ENCODE results near the gene OR5M8. TPM values are rescaled to one million over a fixed set of nuclear protein-coding genes. Genes with fewer than 3 reads are reported as not detected.

Gene OR5M8
- total and polyA plus RNA-seq, 2 of the 8 experiments (the other 6 are each of a cell fraction or from before 2014, with no cell fraction given), result not detected

DNA sequence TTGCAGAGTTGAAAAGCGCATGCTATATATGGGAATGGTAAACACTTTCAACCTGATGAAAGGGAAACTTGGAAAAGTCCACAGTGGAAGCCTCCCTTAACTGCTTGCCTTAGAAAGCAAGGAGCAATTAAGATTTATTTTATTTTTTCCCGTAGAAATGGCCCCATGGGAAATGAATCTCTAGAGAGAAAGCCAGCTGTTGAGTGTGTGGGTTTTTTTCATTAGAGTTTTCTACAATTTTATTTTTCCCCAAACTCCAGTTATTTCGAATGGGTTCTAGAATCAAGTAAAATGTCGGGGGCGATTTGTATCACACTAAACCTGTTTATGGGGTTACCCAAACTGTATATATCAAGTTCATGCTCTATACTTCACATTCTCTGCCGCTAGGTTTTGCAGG is 17.9 kb downstream of the OR5M8 start, which contains the start of gene OR5M3:
Gene OR5M3, minus strand, starts transcription at position 101 of the 400 bp plus-strand sequence. CDS start 2,855 bp downstream, outside the sequence.
- Histone ChIP-seq H2BK15ac (ENCODE audit: low read length) (no peak within 1 kb of the TSS), H4K20me1 (replicated peaks in 1 of 2; ENCODE audit: control insufficient read depth in 1 of 2, insufficient read depth in 2 of 2, low read length in 2 of 2) (no peaks in the 10 kb centered on the region), H2AK5ac (ENCODE audit: low read depth, low read length) (no peak within 1 kb of the TSS), H3K14ac (ENCODE audit: insufficient read length) (no peak within 1 kb of the TSS), H2BK12ac (ENCODE audit: low read depth, low read length) (no peak within 1 kb of the TSS), H3K56ac (replicated peaks; ENCODE audit: insufficient read length, low read depth, low read length) (no peak within 1 kb of the TSS), H3K36me3 (ENCODE audit: control insufficient read depth in 2 of 4, insufficient read depth in 4 of 4, low read length in 3 of 4) (no peaks in the 10 kb centered on the region), H3K27ac (ENCODE audit: low read depth, low read length) (no peak within 1 kb of the TSS), H3K27me3 (replicated peaks in 1 of 4; ENCODE audit: control insufficient read depth in 3 of 4, extremely low read depth in 1 of 4, insufficient read depth in 3 of 4, low read length in 3 of 4) (no peaks in the 10 kb centered on the region), H3K4me1 (replicated peaks in 1 of 4; ENCODE audit: control insufficient read depth in 3 of 4, insufficient read depth in 4 of 4, low read length in 3 of 4) (no peaks in the 10 kb centered on the region), H2BK120ac (replicated peaks; ENCODE audit: low read depth, low read length) (no peak within 1 kb of the TSS), H3K4me2 (ENCODE audit: insufficient read depth in 1 of 2, low read depth in 2 of 2, low read length in 2 of 2) (no peak within 1 kb of the TSS), H4K91ac (replicated peaks; ENCODE audit: insufficient read length, low read length) (no peak within 1 kb of the TSS), H2BK5ac (ENCODE audit: low read depth, low read length) (no peak within 1 kb of the TSS), H3K4me3 (ENCODE audit: extremely low read depth in 1 of 4, insufficient read depth in 2 of 4, low read depth in 3 of 4, low read length in 4 of 4) (no peak within 1 kb of the TSS), H3K4ac (replicated peaks; ENCODE audit: insufficient read length, low read depth, low read length) (no peak within 1 kb of the TSS), H3K18ac (ENCODE audit: extremely low read depth, low read length) (no peak within 1 kb of the TSS), H2BK20ac (ENCODE audit: low read length) (no peak within 1 kb of the TSS), H3K79me2 (ENCODE audit: control insufficient read depth in 1 of 2, insufficient read depth in 2 of 2, low read length in 2 of 2) (no peaks in the 10 kb centered on the region), H3K23ac (ENCODE audit: insufficient read length) (no peak within 1 kb of the TSS), H3K23me2 (ENCODE audit: low read depth, low read length) (no peaks in the 10 kb centered on the region), H4K5ac (ENCODE audit: insufficient read length, low read depth, low read length) (no peak within 1 kb of the TSS), H2AFZ (ENCODE audit: low read length) (no peak within 1 kb of the TSS), H3K9ac (replicated peaks in 1 of 4; ENCODE audit: extremely low read depth in 1 of 4, low read depth in 3 of 4, low read length in 3 of 4) (no peak within 1 kb of the TSS), H3K9me3 (ENCODE audit: insufficient read depth in 2 of 2, low read depth in 1 of 2, low read length in 1 of 2) (no peaks in the 10 kb centered on the region), H4K8ac (ENCODE audit: extremely low read depth, insufficient read depth, low read length) (no peak within 1 kb of the TSS), H3K79me1 (ENCODE audit: low read depth, low read length) (no peaks in the 10 kb centered on the region)
- FAIRE-seq (no peak), DNase-seq (ENCODE audit: low read depth in 1 of 2, low spot score in 2 of 2) (no peak)
- ChIA-PET POLR2A (ENCODE audit: partially characterized antibody) (no interaction called here), CTCF (ENCODE audit: partially characterized antibody) (no interaction called here)
- 92% methylated on average over 6 of the region's 6 CpGs; no CpG with 5 or more reads in 1 of the 2 experiments for WGBS, 2 experiments (ENCODE audit: extremely low coverage in 1 of 2, insufficient coverage in 1 of 2, insufficient read length in 1 of 2, insufficient replicate concordance in 2 of 2, low coverage in 1 of 2, low lambda C conversion rate in 2 of 2, missing lambda C conversion rate in 1 of 2)
- TF ChIP-seq MAFK (IDR thresholded peaks at IDR 0.05; ENCODE audit: low read depth, low read length) (no peak), HDAC2 (IDR thresholded peaks at IDR 0.05; ENCODE audit: borderline replicate concordance in 1 of 2, low read depth in 2 of 2, low read length in 2 of 2) (no peak), SUZ12 (IDR thresholded peaks at IDR 0.05; ENCODE audit: low read length) (no peak), CHD1 (IDR thresholded peaks at IDR 0.05; ENCODE audit: low read depth, low read length) (no peak), BRCA1 (IDR thresholded peaks at IDR 0.05; ENCODE audit: low read depth, low read length) (no peak)
